GM19438 (cell line): ENCODE measurements around the gene NPLOC4.
"Not testable (repeated sequence)": the region's sequence is repeated elsewhere in the genome, so short reads cannot be mapped to it uniquely, and the experiment has no call there.

Experiments
- ATAC-seq: cut with Tn5 transposase; IDR thresholded peaks from one replicate; pipeline ENCODE4 v1.9.1; 2021; ENCODE audit warnings: low read depth; ENCODE audit not compliant: unreplicated experiment

The NPLOC4 gene

DNA sequence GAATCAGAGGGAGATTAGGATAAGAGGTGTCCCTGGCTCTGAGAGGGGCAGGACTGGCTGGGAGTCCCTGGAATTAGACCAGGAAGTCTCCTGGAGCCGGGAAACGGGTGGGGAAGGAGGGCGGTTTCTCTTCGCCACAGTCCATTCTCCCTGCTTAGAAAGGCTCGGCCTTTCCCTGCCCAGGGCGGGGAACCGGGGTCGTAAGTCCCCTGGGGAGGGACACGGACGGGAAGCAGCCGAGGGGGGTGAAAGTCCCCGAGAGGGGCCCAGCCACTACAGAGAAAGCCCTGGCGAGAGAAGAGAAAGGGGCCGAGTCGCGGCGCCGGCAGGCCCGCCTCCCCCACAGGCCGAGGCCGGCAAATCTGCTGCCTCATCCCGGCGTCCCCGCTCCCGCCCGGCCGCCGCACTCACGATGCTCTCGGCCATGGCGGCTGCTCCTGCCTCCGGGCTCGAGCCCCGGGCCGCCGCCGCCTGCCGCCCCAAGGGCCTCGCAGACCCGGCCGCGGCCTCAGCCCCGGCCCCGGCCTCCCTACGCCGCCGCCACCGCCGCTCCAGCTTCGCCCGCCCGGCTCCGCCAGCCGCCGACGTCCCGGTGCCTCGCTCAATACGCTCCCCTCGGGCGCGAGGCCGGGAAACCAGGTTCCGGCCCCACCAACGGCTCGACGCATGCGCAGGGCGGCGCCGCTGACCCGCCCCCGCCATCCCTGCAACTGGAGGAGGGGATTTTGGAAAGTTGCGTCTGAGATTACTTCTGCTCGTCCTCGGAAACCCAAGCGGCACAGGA is at the start of gene NPLOC4, which contains the start of gene TSPAN10:
Gene NPLOC4, minus strand, starts transcription at position 608 of the 784 bp plus-strand sequence. Its CDS starts 182 bp downstream, at position 426.
Gene TSPAN10, plus strand, starts transcription at position 692 of the 784 bp plus-strand sequence. CDS start 5,217 bp downstream, outside the sequence.
- ATAC-seq: peak; percentile 82

DNA sequence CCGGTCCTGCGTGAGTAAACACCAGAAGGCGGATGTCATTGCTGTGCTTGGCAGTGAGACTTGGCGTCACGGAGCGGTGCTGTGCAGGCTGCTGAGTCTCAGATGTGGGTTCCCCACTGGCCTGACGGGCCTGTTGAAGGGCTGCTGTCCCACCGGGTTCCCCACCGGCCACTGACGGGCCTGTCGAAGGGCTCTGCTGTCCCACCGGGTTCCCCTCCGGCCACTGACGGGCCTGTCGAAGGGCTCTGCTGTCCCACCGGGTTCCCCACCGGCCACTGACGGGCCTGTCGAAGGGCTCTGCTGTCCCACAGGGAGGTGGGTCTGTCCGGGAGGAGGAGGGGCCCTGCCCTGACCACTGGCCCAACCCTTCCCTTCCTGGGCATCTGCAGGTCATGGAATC is 49.7 kb upstream of the NPLOC4 start:
- ATAC-seq: no peak

GRCh38 chr17:81685108-81685507 is 48.2 kb upstream of the NPLOC4 start:
- no peak for ATAC-seq

- ATAC-seq: no peak
Observed at GRCh38 chr17:81684442-81684911, 47.6 kb upstream of the NPLOC4 start.

DNA sequence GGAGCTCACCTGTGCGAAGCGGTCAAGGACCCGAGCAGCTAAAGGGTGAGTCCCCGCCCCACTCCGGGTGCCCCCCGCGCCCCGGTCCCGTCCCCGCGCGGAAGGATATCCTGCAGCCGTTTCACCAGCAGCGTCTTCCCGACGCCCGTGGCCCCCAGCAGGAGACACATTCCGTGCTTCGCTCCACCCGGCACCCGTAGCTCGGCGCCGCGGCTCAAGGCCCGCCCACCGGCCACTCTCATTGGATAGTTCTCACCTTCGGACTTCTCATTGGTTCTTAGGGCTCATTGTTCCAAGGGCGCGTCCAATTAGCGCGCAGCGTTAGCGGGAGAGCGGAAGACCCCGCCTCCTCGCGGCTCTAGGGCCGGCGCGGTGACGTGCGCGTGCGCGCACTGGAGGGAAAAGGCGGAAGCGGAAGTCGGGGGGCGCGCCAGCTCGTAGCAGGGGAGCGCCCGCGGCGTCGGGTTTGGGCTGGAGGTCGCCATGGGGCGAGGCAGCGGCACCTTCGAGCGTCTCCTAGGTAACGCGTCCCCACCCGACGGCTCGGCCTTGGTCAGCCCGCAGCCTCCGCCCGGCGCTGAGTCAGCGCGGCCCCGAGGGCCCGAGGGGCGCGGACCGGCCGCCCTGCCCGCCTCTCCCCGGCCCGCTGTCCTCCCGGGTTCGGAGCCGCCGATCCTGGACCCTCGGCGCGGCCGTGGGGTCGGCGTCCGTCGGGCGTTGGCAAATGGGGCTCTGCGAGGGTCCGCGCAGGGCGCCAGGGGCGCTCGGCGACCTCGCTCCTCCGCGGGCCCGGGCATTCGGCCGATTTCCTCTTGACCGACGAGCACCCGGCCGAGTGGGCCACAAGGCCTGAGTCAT is 46.9 kb upstream of the NPLOC4 start, which contains the start of the genes ARL16 and HGS:
Gene ARL16, minus strand, starts transcription at position 214 of the 858 bp plus-strand sequence. Its CDS starts 44 bp downstream, at position 170.
Gene HGS, plus strand, starts transcription at position 428 of the 858 bp plus-strand sequence. Its CDS starts 56 bp downstream, at position 484.
- ATAC-seq: peak; percentile 95

DNA sequence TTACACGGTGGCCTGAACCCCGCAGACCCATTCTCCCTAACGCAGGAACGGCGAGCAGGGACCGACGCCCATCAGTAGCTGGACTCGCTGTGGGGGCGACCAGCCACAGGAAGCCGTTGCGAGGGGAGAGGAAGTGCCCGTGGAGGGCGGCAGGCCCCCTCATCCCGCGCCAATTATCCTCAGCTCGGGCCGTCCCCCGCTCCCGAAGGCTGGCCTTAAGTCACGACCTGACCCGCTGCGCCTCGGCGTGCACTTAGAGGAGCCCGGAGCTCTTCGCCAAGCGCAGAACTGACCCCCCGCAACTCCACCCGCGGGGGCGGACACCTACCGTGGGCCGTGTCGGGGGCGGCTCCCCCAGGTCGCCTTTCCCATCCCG is 46.3 kb upstream of the NPLOC4 start:
- ATAC-seq: peak; percentile 7

- no peak for ATAC-seq
Observed at GRCh38 chr17:81682565-81683207, 45.8 kb upstream of the NPLOC4 start.

DNA sequence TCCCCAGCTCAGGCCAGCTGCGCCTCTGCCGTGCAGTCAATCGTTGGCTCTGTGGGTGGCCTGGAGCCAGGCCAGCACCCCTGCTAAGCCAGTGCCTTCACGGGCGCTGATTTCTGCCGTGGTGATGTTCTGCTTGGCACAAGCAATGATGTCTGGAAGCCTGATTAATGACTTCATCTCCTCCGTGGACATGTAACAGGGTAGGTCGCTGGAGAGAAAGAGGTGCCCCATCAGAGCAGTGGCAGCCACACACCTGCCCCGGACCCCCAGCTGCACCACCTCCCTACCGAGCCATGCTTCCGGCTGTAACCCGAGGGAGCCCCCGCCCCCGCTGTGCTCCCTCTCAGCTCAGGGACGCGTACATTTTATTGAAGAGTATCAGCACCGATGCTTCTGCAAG is 44.8 kb upstream of the NPLOC4 start:
- ATAC-seq: no peak

GRCh38 chr17:81680150-81680549 is 43.2 kb upstream of the NPLOC4 start:
- no peak for ATAC-seq

DNA sequence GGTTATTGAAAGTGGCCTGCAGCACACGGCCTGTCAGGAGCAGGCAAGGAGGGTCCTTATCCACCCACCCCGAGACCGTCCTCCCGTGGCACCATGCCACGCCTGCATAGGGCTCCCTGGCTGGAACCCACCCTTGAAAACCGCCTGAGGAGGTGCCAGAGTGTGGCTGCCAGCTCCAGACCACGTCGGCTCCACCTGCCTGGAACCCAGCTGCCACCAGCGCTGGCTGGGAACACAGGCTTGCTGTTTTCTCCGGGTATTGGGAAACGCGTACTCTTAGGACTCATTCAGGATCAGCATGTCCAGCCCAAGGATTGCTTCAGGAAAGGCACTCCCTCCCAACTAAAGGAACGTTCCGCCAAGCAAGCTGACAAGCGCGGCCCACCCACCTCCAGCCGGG is 40.0 kb upstream of the NPLOC4 start:
- no peak for ATAC-seq

DNA sequence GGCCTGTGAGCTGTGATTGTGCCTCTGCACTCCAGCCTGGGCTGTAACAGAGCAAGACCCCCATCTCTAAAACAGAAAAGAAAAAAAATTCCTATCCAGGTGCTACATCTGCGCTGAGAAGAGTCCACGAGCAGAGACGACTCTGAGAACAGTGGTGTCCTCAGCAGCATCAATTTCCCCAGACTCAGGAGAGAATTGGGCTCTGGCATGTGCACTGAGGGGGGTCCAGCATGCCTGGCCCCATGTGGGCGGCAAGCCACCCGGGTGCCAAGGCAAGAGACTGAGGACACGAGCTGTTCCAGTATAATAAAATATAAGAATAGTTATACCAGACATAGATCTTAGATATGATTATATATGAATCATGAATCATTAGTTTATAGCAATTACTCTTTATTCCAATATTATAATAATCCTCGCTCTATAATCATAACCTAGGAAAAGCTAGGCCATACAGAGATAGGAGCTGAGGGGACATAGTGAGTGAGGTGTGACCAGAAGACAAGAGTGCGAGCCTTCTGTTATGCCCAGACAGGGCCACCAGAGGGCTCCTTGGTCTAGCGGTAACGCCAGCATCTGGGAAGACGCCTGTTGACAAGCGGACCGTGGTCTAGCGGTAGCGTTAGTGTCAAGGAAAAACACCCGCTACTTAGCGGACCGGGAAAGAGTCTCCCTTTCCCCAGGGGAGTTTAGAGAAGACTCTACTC is 38.8 kb upstream of the NPLOC4 start:
- not testable (repeated sequence) for ATAC-seq

GRCh38 chr17:81673561-81674258 is 36.8 kb upstream of the NPLOC4 start:
- no peak for ATAC-seq

DNA sequence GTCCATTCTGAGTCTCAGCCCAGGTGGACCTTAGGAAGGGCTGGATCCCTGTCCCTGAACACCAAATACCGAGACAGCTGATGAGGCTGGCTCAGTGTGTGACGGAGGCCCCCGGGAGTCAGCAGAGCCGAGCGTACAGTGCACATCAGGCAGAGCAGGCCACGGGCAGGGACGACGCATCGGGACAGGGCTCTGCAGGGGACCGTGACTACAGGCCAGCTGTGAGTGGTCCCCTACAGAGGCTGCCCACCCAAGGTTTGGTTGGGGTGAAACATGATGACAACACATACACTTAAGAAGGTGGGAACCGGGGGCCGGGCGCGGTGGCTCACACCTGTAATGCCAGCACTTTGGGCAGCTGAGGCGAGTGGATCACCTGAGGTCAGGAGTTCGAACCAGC is 36.0 kb upstream of the NPLOC4 start:
- ATAC-seq: no peak

DNA sequence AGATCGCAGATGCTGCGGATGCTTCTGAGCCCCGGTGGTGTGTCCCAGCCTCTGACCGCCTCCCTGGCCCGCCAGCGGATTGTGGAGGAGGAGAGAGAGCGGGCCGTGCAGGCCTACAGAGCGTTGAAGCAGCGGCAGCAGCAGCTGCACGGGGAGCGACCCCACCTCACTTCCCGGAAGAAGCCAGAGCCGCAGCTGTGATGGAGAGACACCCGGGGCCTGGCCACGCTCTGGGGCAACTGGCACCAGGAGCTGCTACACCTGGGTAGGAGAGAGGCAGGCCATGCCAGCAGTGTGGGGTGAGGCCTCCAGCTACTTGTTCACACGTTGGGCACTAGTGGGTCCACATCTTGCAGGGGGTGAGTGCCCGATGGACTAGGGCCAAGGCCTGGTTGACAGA is 35.6 kb upstream of the NPLOC4 start:
- ATAC-seq: no peak

DNA sequence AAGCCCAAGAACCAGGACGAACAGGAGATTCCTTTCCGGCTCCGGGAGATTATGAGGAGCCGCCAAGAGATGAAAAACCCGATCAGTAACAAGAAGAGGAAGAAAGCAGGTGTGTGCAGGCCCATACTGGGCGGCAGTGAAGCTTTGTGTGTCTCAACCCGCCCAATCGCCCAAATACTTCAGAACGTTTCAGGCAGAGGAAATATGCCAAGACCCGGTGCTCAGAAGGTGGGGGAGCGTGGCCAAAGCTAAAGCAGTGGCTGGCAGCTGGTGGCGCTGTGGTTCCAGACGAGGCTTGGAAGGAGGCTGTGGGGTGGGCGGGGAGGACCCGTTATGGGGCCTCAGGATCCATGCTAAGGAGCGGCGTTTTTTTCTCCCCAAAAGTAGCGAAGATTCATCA is 30.8 kb upstream of the NPLOC4 start:
- no peak for ATAC-seq

DNA sequence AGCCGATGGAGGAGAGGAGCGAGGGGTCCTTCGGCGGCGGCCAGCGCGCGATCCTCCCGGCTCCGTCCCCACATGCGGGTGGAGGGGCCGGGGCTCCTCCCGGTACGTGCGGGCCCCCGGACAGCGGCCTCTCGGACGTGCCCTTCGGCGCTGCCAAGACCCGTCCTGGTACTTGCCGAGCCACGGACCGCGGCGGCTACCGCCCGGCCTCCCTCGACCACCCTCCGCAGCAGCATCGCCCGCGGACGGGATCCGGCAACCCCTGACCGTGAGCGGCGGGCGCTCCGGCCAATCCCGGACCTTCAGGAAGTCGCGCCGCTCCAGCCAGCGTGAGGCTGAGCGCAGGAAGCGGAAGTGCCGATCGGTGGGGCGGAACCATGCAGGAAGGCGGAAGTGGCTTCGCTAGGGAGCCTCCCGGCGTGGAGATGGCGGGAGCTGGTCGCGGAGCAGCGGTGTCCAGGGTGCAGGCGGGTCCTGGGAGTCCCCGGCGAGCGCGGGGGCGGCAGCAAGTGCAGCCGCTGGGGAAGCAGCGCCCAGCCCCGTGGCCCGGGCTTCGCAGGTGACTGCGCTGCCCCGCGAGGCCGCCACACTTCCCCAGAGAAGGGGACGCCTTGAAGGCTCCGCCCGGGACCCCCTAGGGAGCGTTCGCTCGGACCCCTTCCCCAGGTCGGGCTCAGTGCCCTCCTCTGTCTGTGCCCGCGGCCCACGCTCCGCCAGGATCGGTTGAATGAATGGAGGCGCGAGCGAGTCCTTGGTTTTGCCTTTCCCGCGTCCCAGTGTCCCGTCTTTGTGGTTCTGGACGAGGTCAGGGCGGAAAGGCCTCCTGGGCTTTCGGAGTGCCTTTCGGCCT is 29.7 kb upstream of the NPLOC4 start, which contains the start of the genes CCDC137 and OXLD1:
Gene CCDC137, plus strand, starts transcription at position 396 of the 850 bp plus-strand sequence. Its CDS starts 30 bp downstream, at position 426.
Gene OXLD1, minus strand, starts transcription at position 264 of the 850 bp plus-strand sequence. Its CDS starts 28 bp downstream, at position 236.
- peak; percentile 88 for ATAC-seq

GRCh38 chr17:81666092-81666341 is 29.1 kb upstream of the NPLOC4 start:
- no peak for ATAC-seq
